Pancreas (tissue), 10 donors: ENCODE results near the gene C14orf119. TPM values are rescaled to one million over a fixed set of nuclear protein-coding genes. Genes with fewer than 3 reads are reported as not detected.

ENCODE experiments used
- ATAC-seq, 4 donors: fragments of 200-7000 bp; cut with Tn5 transposase; one replicate each; pipeline versions ENCODE4 v1.8.0 to v1.9.1; 2020; ENCODE audit warnings: mild to moderate bottlenecking in 4 of 4, moderate library complexity in 4 of 4
- DNase-seq, 6 donors: peaks; one replicate each; pipeline ENCODE4 v3.0.0-alpha.2; 2020
- FAIRE-seq: peaks from 2 replicates; lab custom pipeline; 2012; peaks lifted over from hg19 to GRCh38; lab: Jason Lieb, UNC
- H3K27ac ChIP-seq, 4 donors: fragments of 200-600 bp; sonication (generic); 1 replicate in 3 of 4; 2 replicates in 1 of 4; pipeline versions ENCODE4 v1.5.0 to v1.8.0; 2020
- H3K27me3 ChIP-seq, 4 donors: fragments of 200-600 bp; one replicate each; pipeline ENCODE4 v1.8.0; 2021
- H3K36me3 ChIP-seq, 3 donors: fragments of 200-600 bp; sonication (generic) in 1 of 3; one replicate each; pipeline versions ENCODE4 v1.5.0 to v1.8.0; 2020 to 2021
- H3K4me1 ChIP-seq, 3 donors: fragments of 200-600 bp; one replicate each; pipeline ENCODE4 v1.8.0; 2021
- H3K4me3 ChIP-seq, 4 donors: fragments of 200-600 bp; sonication (generic) in 2 of 4; one replicate each; pipeline versions ENCODE4 v1.5.0 to v1.8.0; 2020 to 2021
- H3K9me3 ChIP-seq, 4 donors: fragments of 200-600 bp; one replicate each; pipeline ENCODE4 v1.8.0; 2021
- CTCF ChIP-seq, 4 donors: fragments of 200-600 bp; sonication (generic) in 3 of 4; IDR thresholded peaks; one replicate each; pipeline versions ENCODE4 v1.5.0 to v1.8.0; 2021; ENCODE audit warnings: antibody characterized with exemption in 4 of 4
- WGBS, 2 donors: extraction: QIAGEN DNeasy Blood & Tissue Kit; methylation state at CpG; one replicate each; pipeline ENCODE4 v1.1.7; 2013; 5-methylcytosine and 5-hydroxymethylcytosine counted together
- intact Hi-C, 3 donors: fragments of 100-400 bp; cut with DNase I; formaldehyde crosslinking; loops; one replicate each; pipeline versions ENCODE4 v1.11.1 to v1.14.2; 2022
- polyA plus RNA-seq, 2 donors: library from polyadenylated mRNA; stranded (reverse); fragments of 200-250 nt; gene quantifications; one replicate each; pipeline ENCODE4 v1.2.3, GENCODE V29; 2013
- total RNA-seq, 6 donors: library from RNA; stranded (reverse); fragmentation: NEBNext Ultra II Directional in 4 of 6; extraction: Animal tissue kit (Norgen Biotek cat#: 25700) in 4 of 6; gene quantifications; one replicate each; pipeline versions ENCODE4 v1.2.1 to v1.2.4, GENCODE V29; 2021 to 2023
- donor health status: healthy with polysubstance abuse.
- donor health status: DM: no; HTN: no; CAD: no; lungs with moderate emphysema.
- donor health status: DM: no; HTN: no; CAD: no.
- donor health status: control.
- donor health status: control.
- donor health status: Bipolar disorder and iron deficiency.
- donor health status: DM: yes; HTN: yes; CAD: no.
- donor health status: DM: no; HTN: no; CAD: no.
- donor health status: DM: no; HTN: no; CAD: no.
- donor health status: DM: yes; HTN: yes; CAD: no.

C14orf119 gene
- total and polyA plus RNA-seq, 8 donors, result 7.5 to 22.7 (median 13.6) TPM

- no peaks in the 10 kb centered on the region for H3K9me3 ChIP-seq
- H3K27me3 ChIP-seq, result no peaks in the 10 kb centered on the region
- peaks cover 0 to 36% (median 18%) of the 10 kb centered on the region in 3 donors for H3K36me3 ChIP-seq
- FAIRE-seq, result no peak
- peaks cover 5 to 21% (median 18%) of the 10 kb centered on the region in 3 donors for H3K4me1 ChIP-seq
- no peak overlapping the region for H3K4me3 ChIP-seq
- H3K27ac ChIP-seq, result no peak overlapping the region
- no peak for DNase-seq
- TF ChIP-seq CTCF (IDR thresholded peaks at IDR 0.05), result no peak
- ATAC-seq, result no peak
- WGBS, 2 donors, result 65 to 70% methylated on average over 2 of the region's 2 CpGs
- intact Hi-C loops, result no loop called here
Measured at GRCh38 chr14:23093104-23093503, 2.2 kb upstream of the C14orf119 start.

GRCh38 chr14:23093526-23093925 is 1.8 kb upstream of the C14orf119 start:
- Histone ChIP-seq H3K4me1 (peaks cover 5 to 21% (median 18%) of the 10 kb centered on the region in 3 donors), H3K4me3 (peak overlapping the region in 2 of 4 donors; percentile 60 to 80), H3K9me3 (no peaks in the 10 kb centered on the region), H3K27me3 (no peaks in the 10 kb centered on the region), H3K27ac (no peak overlapping the region), H3K36me3 (peaks cover 0 to 40% (median 18%) of the 10 kb centered on the region in 3 donors)
- no peak for ATAC-seq
- WGBS, 2 donors, result 41 to 63% methylated on average over 2 of the region's 2 CpGs
- intact Hi-C loops, result no loop called here
- no peak for DNase-seq
- TF ChIP-seq CTCF (IDR thresholded peaks at IDR 0.05), result no peak
- FAIRE-seq, result no peak

GRCh38 chr14:23093991-23094665 is 1.2 kb upstream of the C14orf119 start:
- DNase-seq (peak in 1 of 6 donors; percentile 11), FAIRE-seq (no peak), ATAC-seq (no peak)
- Histone ChIP-seq H3K36me3 (peaks cover 0 to 38% (median 18%) of the 10 kb centered on the region in 3 donors), H3K9me3 (no peaks in the 10 kb centered on the region), H3K4me3 (peak overlapping the region; percentile 60 to 84 (median 79)), H3K27ac (peak overlapping the region; percentile 81 to 97 (median 92)), H3K4me1 (peaks cover 5 to 25% (median 24%) of the 10 kb centered on the region in 3 donors), H3K27me3 (no peaks in the 10 kb centered on the region)
- WGBS, 2 donors, result 0% methylated on average over 14 of the region's 14 CpGs
- intact Hi-C loops, result no loop called here
- TF ChIP-seq CTCF (IDR thresholded peaks at IDR 0.05), result no peak

- DNase-seq (peak in 3 of 6 donors; percentile 70 to 99 (median 99)), ATAC-seq (peak; percentile 55 to 68 (median 67)), FAIRE-seq (no peak)
- WGBS, 2 donors, result 1% methylated on average over 55 of the region's 55 CpGs
- H3K4me3 ChIP-seq, result peak within 1 kb of the TSS; percentile 60 to 84 (median 79)
- intact Hi-C loops, result no loop called here
- H3K27ac ChIP-seq, result peak within 1 kb of the TSS; percentile 82 to 97 (median 92)
- H3K36me3 ChIP-seq, result peaks cover 0 to 32% (median 13%) of the 10 kb centered on the region in 3 donors
- TF ChIP-seq CTCF (IDR thresholded peaks at IDR 0.05), result no peak
- H3K4me1 ChIP-seq, result peaks cover 8 to 27% (median 26%) of the 10 kb centered on the region in 3 donors
- no peaks in the 10 kb centered on the region for H3K27me3 ChIP-seq
- H3K9me3 ChIP-seq, result no peaks in the 10 kb centered on the region
Measured at GRCh38 chr14:23094666-23095195, 574 bp upstream of the C14orf119 start, which contains the start of gene ACIN1. Gene ACIN1, minus strand, starts transcription at chr14:23095136. Its CDS starts 24 bp downstream, at chr14:23095112.
